Nephron progenitor cell (in vitro differentiated cells): ENCODE measurements around the gene OR5M8.

Source experiments
- DNase-seq: peaks from one replicate; pipeline ENCODE4 v3.0.0; 2021
- H3K27ac Mint-ChIP-seq: 2 replicates; pipeline ENCODE4 v1.8.0; 2021; ENCODE audit warnings: mild to moderate bottlenecking, moderate library complexity, mixed read lengths
- H3K27me3 Mint-ChIP-seq: 2 replicates; pipeline ENCODE4 v1.8.0; 2021; ENCODE audit warnings: mild to moderate bottlenecking, low read depth, mixed read lengths; ENCODE audit not compliant: poor library complexity
- H3K36me3 Mint-ChIP-seq: 2 replicates; pipeline ENCODE4 v1.8.0; 2021; ENCODE audit warnings: low read depth, mixed read lengths
- H3K4me1 Mint-ChIP-seq: 2 replicates; pipeline ENCODE4 v1.8.0; 2021; ENCODE audit warnings: mixed read lengths
- H3K4me3 Mint-ChIP-seq: 2 replicates; pipeline ENCODE4 v1.8.0; 2021; ENCODE audit warnings: mild to moderate bottlenecking, moderate library complexity, mixed read lengths
- H3K9me3 Mint-ChIP-seq: 2 replicates; pipeline ENCODE4 v1.8.0; 2021; ENCODE audit warnings: mild to moderate bottlenecking, moderate library complexity, mixed read lengths
- CTCF ChIP-seq: fragments of 200-600 bp; sonication (generic); IDR thresholded peaks from 2 replicates; pipeline ENCODE4 v1.5.0; 2021; ENCODE audit warnings: antibody characterized with exemption

Gene OR5M8

GRCh38 chr11:56491270-56491669 is at the start of gene OR5M8:
Gene OR5M8, minus strand, starts transcription at chr11:56491370. Its CDS starts 0 bp downstream, at chr11:56491370.
- no peaks in the 10 kb centered on the region for H3K36me3 Mint-ChIP-seq
- no peaks in the 10 kb centered on the region for H3K4me1 Mint-ChIP-seq
- no peak for DNase-seq

GRCh38 chr11:56533054-56533740 is 42.0 kb upstream of the OR5M8 start:
- no peaks in the 10 kb centered on the region for H3K9me3 Mint-ChIP-seq

More at GRCh38 chr11:56491270-56491669, at the start of gene OR5M8:
- Mint-ChIP-seq H3K4me3 (no peak within 1 kb of the TSS), H3K27me3 (peaks cover 4% of the 10 kb centered on the region), H3K9me3 (peaks cover 10% of the 10 kb centered on the region), H3K27ac (no peak within 1 kb of the TSS)
- TF ChIP-seq CTCF, result no peak

GRCh38 chr11:56531856-56532255 is 40.7 kb upstream of the OR5M8 start:
- DNase-seq, result no peak
- H3K4me3 Mint-ChIP-seq, result no peak overlapping the region
- no peak for TF ChIP-seq CTCF
- H3K36me3 Mint-ChIP-seq, result no peaks in the 10 kb centered on the region
- no peaks in the 10 kb centered on the region for H3K27me3 Mint-ChIP-seq
- no peaks in the 10 kb centered on the region for H3K9me3 Mint-ChIP-seq
- H3K27ac Mint-ChIP-seq, result no peak overlapping the region
- H3K4me1 Mint-ChIP-seq, result no peaks in the 10 kb centered on the region

More at GRCh38 chr11:56533054-56533740, 42.0 kb upstream of the OR5M8 start:
- Mint-ChIP-seq H3K4me1 (no peaks in the 10 kb centered on the region), H3K36me3 (no peaks in the 10 kb centered on the region), H3K4me3 (no peak overlapping the region), H3K27me3 (no peaks in the 10 kb centered on the region), H3K27ac (no peak overlapping the region)
- no peak for TF ChIP-seq CTCF
- DNase-seq, result no peak

DNA sequence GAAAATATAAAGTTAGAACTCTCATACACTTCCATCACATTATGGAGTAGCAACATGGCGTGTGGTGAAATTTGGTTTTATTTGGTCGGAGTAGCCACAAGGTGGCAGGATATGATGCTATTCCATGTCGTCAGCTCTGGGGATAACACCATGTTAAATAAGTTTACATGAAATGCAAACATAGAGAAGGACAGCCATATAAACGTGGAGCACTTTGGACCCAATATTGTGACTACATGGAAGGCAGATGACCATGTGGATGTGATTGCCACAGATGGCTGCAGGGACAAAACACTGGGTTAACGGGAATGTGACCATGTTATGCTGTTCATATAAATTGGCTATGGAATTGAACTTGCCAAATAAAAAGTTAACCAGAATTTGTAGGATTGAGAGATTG is 30.8 kb upstream of the OR5M8 start:
- no peak overlapping the region for H3K4me3 Mint-ChIP-seq
- peaks cover 7% of the 10 kb centered on the region for H3K27me3 Mint-ChIP-seq
- DNase-seq, result no peak
- peak; percentile 15 for TF ChIP-seq CTCF
- H3K4me1 Mint-ChIP-seq, result no peaks in the 10 kb centered on the region
- H3K36me3 Mint-ChIP-seq, result no peaks in the 10 kb centered on the region
- H3K9me3 Mint-ChIP-seq, result no peaks in the 10 kb centered on the region
- H3K27ac Mint-ChIP-seq, result no peak overlapping the region

DNA sequence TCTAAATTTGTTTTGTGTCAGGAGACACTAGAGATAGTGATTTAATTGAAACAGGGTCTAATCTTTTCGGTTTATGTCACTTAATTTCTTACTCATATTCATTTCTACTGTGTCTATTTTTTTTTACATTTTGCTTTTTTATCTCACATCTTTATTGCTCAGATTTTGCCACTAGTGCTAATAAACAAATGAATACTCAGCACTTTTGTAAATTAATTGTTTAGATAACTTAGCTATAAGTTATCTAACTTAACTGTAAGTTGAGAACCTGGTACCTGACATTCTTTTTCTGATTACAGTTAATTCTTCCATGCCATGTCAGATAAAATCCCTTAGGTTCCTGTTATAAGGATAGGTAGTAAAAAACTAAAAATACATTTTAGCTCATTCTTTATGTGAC is 22.1 kb upstream of the OR5M8 start:
- H3K4me1 Mint-ChIP-seq, result no peaks in the 10 kb centered on the region
- H3K36me3 Mint-ChIP-seq, result no peaks in the 10 kb centered on the region
- peaks cover 9% of the 10 kb centered on the region for H3K27me3 Mint-ChIP-seq
- no peaks in the 10 kb centered on the region for H3K9me3 Mint-ChIP-seq
- no peak for DNase-seq
- no peak for TF ChIP-seq CTCF
- H3K27ac Mint-ChIP-seq, result no peak overlapping the region
- H3K4me3 Mint-ChIP-seq, result no peak overlapping the region

GRCh38 chr11:56509439-56509838 is 18.3 kb upstream of the OR5M8 start:
- H3K4me1 Mint-ChIP-seq, result no peaks in the 10 kb centered on the region
- DNase-seq, result no peak
- peaks cover 6% of the 10 kb centered on the region for H3K27me3 Mint-ChIP-seq
- H3K27ac Mint-ChIP-seq, result no peak overlapping the region
- H3K9me3 Mint-ChIP-seq, result no peaks in the 10 kb centered on the region
- H3K4me3 Mint-ChIP-seq, result no peak overlapping the region
- H3K36me3 Mint-ChIP-seq, result no peaks in the 10 kb centered on the region
- no peak for TF ChIP-seq CTCF
